ENCODE measurements around the gene CEP290.

Gene CEP290

DNA sequence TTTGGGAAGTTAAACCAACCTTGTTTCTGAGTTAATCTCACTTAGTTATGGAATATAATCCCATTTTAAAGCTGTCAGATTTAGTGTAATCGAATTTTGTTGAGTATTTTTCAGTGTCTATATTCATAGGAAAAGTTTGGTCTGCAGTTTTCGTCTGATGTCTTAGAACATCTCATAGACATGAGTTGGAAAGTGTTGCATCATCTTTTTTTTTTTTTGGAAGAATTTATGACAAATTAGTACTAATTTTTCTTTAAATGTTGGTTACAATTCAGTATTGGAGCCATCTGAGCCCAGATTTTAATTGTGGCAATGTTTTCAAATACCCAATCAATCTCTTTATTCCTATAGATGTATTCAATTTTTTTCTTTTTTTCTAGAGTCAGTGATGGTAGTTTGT lies 140.6 kb downstream of the CEP290 start:
- DNase-seq (ENCODE audit: low read depth in 1 of 2, low spot score in 1 of 2): no peak
- Histone ChIP-seq H3K27ac (replicated peaks) (no peak overlapping the region), H3K27me3 (ENCODE audit: insufficient read depth, poor library complexity, severe bottlenecking) (no peaks in the 10 kb centered on the region), H3K4me3 (replicated peaks; ENCODE audit: insufficient read depth, low read length) (no peak overlapping the region)
- TF ChIP-seq, protein P1, sequence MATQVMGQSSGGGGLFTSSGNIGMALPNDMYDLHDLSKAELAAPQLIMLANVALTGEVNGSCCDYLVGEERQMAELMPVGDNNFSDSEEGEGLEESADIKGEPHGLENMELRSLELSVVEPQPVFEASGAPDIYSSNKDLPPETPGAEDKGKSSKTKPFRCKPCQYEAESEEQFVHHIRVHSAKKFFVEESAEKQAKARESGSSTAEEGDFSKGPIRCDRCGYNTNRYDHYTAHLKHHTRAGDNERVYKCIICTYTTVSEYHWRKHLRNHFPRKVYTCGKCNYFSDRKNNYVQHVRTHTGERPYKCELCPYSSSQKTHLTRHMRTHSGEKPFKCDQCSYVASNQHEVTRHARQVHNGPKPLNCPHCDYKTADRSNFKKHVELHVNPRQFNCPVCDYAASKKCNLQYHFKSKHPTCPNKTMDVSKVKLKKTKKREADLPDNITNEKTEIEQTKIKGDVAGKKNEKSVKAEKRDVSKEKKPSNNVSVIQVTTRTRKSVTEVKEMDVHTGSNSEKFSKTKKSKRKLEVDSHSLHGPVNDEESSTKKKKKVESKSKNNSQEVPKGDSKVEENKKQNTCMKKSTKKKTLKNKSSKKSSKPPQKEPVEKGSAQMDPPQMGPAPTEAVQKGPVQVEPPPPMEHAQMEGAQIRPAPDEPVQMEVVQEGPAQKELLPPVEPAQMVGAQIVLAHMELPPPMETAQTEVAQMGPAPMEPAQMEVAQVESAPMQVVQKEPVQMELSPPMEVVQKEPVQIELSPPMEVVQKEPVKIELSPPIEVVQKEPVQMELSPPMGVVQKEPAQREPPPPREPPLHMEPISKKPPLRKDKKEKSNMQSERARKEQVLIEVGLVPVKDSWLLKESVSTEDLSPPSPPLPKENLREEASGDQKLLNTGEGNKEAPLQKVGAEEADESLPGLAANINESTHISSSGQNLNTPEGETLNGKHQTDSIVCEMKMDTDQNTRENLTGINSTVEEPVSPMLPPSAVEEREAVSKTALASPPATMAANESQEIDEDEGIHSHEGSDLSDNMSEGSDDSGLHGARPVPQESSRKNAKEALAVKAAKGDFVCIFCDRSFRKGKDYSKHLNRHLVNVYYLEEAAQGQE (IDR thresholded peaks at IDR 0.05; ENCODE audit: insufficient replicate concordance, low read depth): no peak
- TF ChIP-seq GABPA (IDR thresholded peaks at IDR 0.05; ENCODE audit: low read depth) (no peak), SPI1 (IDR thresholded peaks at IDR 0.05; ENCODE audit: borderline replicate concordance, low read depth) (no peak), POLR2AphosphoS5 (IDR thresholded peaks at IDR 0.05; ENCODE audit: low read depth) (no peak)
- TF ChIP-seq, protein P2, sequence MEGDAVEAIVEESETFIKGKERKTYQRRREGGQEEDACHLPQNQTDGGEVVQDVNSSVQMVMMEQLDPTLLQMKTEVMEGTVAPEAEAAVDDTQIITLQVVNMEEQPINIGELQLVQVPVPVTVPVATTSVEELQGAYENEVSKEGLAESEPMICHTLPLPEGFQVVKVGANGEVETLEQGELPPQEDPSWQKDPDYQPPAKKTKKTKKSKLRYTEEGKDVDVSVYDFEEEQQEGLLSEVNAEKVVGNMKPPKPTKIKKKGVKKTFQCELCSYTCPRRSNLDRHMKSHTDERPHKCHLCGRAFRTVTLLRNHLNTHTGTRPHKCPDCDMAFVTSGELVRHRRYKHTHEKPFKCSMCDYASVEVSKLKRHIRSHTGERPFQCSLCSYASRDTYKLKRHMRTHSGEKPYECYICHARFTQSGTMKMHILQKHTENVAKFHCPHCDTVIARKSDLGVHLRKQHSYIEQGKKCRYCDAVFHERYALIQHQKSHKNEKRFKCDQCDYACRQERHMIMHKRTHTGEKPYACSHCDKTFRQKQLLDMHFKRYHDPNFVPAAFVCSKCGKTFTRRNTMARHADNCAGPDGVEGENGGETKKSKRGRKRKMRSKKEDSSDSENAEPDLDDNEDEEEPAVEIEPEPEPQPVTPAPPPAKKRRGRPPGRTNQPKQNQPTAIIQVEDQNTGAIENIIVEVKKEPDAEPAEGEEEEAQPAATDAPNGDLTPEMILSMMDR (IDR thresholded peaks at IDR 0.05; ENCODE audit: insufficient read depth, low read length): no peak

Data from HL-60 (cell line).